Activated T-cell treated with anti-CD3 and anti-CD28 coated beads for 1 hour (primary cell): ENCODE results near the gene ADH1C.
"Not testable (repeated sequence)": the region's sequence is repeated elsewhere in the genome, so short reads cannot be mapped to it uniquely, and the experiment has no call there.

ENCODE experiments used
- DNase-seq: peaks from one replicate; pipeline ENCODE4 v3.0.0-alpha.2; 2020; ENCODE audit warnings: low read depth

ADH1C gene

GRCh38 chr4:99352602-99353537 lies at the start of gene ADH1C:
ADH1C (minus strand) TSS chr4:99352746; CDS start chr4:99352675, 71 bp downstream.
- DNase-seq: no peak

- no peak for DNase-seq
These were observed 48.3 kb upstream of the ADH1C start for GRCh38 chr4:99400831-99401230.

GRCh38 chr4:99399017-99399416 lies 46.5 kb upstream of the ADH1C start:
- DNase-seq: no peak

- DNase-seq: no peak
These were observed 43.2 kb upstream of the ADH1C start for GRCh38 chr4:99395595-99396364.

- no peak for DNase-seq
These were observed 42.4 kb upstream of the ADH1C start for GRCh38 chr4:99394896-99395295.

- no peak for DNase-seq
These were observed 37.5 kb upstream of the ADH1C start for GRCh38 chr4:99390055-99390454.

GRCh38 chr4:99389606-99390005 lies 37.1 kb upstream of the ADH1C start:
- no peak for DNase-seq

- no peak for DNase-seq
These were observed 31.4 kb upstream of the ADH1C start for GRCh38 chr4:99383833-99384392.

- no peak for DNase-seq
These were observed 30.9 kb upstream of the ADH1C start for GRCh38 chr4:99383399-99383798.

GRCh38 chr4:99382745-99383360 lies 30.3 kb upstream of the ADH1C start:
- DNase-seq: no peak

GRCh38 chr4:99381588-99382175 lies 29.1 kb upstream of the ADH1C start:
- DNase-seq: no peak

- DNase-seq: no peak
These were observed 27.0 kb upstream of the ADH1C start for GRCh38 chr4:99379571-99379970.

GRCh38 chr4:99378876-99379275 lies 26.3 kb upstream of the ADH1C start:
- DNase-seq: no peak

- DNase-seq: not testable (repeated sequence)
These were observed 24.8 kb upstream of the ADH1C start for GRCh38 chr4:99377341-99377740.

- DNase-seq: not testable (repeated sequence)
These were observed 19.9 kb upstream of the ADH1C start for GRCh38 chr4:99372464-99372863.

- not testable (repeated sequence) for DNase-seq
These were observed 15.3 kb upstream of the ADH1C start for GRCh38 chr4:99367817-99368216.

- DNase-seq: no peak
These were observed 13.9 kb upstream of the ADH1C start for GRCh38 chr4:99366491-99366890.

- no peak for DNase-seq
These were observed 10.2 kb upstream of the ADH1C start for GRCh38 chr4:99362768-99363167.

GRCh38 chr4:99361899-99362275 lies 9.3 kb upstream of the ADH1C start:
- no peak for DNase-seq

GRCh38 chr4:99361268-99361898 lies 8.8 kb upstream of the ADH1C start:
- DNase-seq: no peak

- no peak for DNase-seq
These were observed 7.1 kb upstream of the ADH1C start for GRCh38 chr4:99359480-99360204.
